Measurements from ENCODE around the gene CNBP.
"Not testable (repeated sequence)": the region's sequence is repeated elsewhere in the genome, so short reads cannot be mapped to it uniquely, and the experiment has no call there.

Gene CNBP

GRCh38 chr3:129183569-129184395 lies at the start of gene CNBP:
CNBP (minus strand) TSS chr3:129183896; CDS start chr3:129171757, 12,139 bp downstream.
- peak; percentile 91 for DNase-seq (ENCODE audit: low spot score)

- DNase-seq (ENCODE audit: low spot score) = no peak
These were observed 47.8 kb upstream of the CNBP start for GRCh38 chr3:129231331-129232119.

GRCh38 chr3:129230311-129231019 lies 46.8 kb upstream of the CNBP start:
- peak; percentile 41 for DNase-seq (ENCODE audit: low spot score)

GRCh38 chr3:129228891-129229585 lies 45.3 kb upstream of the CNBP start:
- no peak for DNase-seq (ENCODE audit: low spot score)

- no peak for DNase-seq (ENCODE audit: low spot score)
These were observed 42.7 kb upstream of the CNBP start for GRCh38 chr3:129226374-129226773.

DNA sequence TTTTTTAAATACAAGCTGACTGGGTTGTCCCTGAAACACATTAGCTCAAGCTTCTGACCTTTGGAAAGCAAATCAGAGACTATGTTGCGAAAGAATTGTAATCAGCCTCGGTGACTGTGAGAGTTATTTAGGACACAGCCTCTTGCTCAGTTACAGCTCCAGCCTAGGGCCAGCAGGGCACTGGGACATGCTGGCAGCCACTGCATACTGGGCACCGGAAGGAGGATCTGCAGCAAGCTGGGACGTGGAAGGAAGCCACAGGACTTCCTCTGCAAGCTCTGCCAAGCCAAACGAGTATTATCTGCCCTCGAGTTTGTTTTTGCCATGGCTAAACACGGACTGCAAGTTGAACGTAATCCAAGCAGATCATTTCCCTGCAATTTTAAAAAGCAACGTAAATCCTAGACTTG lies 41.3 kb upstream of the CNBP start:
- no peak for DNase-seq (ENCODE audit: low spot score)

DNA sequence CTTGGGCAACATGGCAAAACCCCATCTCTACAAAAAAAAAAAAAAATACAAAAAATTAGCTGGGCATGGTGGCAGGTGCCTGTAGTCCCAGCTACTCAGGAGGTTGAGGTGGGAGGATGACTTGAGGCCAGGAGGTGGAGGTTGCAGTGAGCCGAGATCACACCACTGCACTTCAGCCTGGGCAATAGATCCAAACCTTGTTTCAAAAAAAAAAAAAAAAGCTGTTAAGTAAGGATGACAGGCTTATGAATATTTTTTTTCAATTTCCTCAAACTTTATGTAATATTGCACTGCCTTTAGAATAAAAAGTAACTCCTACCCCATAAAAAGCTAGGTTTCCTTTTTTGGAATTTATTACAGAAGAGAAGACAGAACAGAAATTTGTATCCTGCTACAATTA lies 40.7 kb upstream of the CNBP start:
- not testable (repeated sequence) for DNase-seq (ENCODE audit: low spot score)

GRCh38 chr3:129218742-129219141 lies 35.0 kb upstream of the CNBP start:
- no peak for DNase-seq (ENCODE audit: low spot score)

- DNase-seq (ENCODE audit: low spot score) = no peak
These were observed 29.5 kb upstream of the CNBP start for GRCh38 chr3:129213238-129213637.

DNA sequence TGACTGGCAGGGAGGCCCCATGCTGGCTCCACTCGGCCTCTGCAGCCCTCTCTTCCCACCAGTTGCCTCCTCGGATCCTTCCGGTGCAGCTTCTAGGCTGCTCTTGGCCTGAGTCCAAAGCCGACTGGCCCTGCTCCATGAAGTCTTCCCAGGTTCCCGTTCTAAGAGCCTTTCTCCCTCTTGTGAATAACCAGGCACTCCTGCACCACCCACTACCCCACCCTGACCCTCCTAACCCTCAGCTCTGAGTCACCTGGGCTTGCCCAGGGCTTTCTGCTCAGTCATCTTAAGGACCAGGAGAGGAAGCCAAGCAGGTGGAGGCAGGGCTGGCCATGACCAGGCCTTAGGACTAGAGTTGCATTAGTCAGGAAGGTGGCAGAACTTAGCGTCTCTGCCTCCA lies 28.1 kb upstream of the CNBP start:
- peak; percentile 27 for DNase-seq (ENCODE audit: low spot score)

GRCh38 chr3:129211345-129211744 lies 27.6 kb upstream of the CNBP start:
- no peak for DNase-seq (ENCODE audit: low spot score)

GRCh38 chr3:129207479-129207878 lies 23.8 kb upstream of the CNBP start:
- no peak for DNase-seq (ENCODE audit: low spot score)

DNA sequence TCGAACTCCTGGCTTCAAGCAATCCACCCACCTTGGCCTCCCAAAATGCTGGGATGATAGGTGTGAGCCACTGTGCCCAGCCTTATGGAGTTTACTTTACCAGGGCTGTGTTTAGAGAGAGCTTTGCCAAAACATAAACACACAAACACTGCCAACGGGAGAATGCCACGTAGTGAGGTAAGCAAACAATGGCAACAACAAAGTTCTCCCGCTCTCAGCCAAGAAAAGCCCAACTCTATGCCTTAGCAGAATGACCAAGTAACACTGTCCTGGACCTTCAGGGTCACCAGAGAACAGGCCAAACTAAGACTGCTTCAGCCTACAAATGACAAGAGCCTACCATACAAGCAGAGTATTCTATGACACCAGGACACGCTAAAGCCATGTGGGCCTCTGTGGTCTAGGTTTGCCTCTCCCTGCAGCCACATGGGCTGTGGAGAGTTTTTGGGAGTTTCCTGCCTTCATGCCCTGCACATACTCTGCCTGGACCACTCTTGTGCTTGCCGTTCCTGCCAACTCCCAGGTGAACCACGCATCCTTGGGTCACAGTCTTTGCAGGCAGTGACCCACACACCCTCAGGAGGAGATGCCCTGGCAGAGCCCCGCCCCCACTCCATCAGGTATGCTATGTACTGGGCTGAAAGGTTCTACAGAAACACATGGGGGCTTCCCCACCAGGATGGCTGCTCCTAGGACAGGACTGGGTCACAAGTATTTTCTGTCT lies 21.6 kb upstream of the CNBP start:
- no peak for DNase-seq (ENCODE audit: low spot score)

GRCh38 chr3:129204473-129204872 lies 20.8 kb upstream of the CNBP start:
- DNase-seq (ENCODE audit: low spot score) = no peak

DNA sequence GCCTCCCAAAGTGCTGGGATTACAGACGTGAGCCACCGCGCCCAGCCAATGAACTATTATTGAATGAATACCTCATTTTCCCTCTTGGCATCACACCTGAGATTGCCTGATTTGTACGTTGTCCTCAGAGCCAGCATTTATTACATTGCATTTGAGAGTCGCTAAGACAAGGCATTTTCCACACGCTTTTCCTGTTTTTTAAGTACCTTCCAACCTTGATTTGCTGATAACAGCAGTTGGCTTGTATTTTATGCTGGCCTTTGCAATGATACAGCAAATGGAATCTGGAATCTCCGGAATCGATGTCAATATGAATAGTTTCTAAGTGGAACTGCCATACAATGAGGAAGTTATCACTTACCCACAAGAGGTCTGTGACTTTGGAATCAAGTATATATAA lies 15.7 kb upstream of the CNBP start:
- no peak for DNase-seq (ENCODE audit: low spot score)

DNA sequence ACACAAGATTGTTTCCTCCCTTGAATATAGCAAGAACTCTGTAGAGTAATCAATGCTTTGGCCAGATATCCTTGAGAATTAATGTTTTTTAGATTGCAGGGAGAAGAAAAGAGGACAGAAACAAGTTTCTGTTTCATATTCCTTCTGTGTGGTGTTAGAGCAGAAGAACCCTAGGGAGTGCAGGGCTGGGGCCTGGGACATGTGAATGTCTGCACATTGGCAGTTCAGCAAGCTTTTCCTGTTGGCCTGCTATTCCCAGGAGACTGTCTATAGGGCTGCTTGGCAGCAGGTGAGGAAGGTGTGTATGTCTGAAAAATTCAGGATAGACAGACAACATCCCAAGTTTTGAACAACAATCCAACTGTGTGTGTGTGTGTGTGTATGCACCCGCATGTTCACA lies 13.6 kb upstream of the CNBP start:
- no peak for DNase-seq (ENCODE audit: low spot score)

DNA sequence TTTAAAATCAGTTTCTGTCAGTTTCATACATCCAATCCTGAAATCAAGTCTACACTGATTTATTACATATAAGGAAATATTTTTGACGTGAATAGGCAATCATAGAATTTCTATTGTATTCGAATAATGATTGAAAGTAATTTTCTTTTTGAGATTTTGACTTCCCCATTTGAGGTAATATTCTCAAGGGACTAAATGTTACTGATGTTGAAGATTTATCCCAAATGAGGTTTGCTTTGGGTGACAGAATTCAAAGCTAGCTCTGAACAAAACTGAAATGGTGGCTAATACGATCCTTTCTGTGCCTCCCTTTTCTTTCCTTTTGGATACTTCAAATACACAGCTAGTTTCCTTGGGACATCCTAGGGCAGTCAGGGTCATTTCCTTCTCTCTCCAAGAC lies 12.9 kb upstream of the CNBP start:
- no peak for DNase-seq (ENCODE audit: low spot score)

GRCh38 chr3:129195731-129196256 lies 12.1 kb upstream of the CNBP start:
- DNase-seq (ENCODE audit: low spot score) = no peak

DNA sequence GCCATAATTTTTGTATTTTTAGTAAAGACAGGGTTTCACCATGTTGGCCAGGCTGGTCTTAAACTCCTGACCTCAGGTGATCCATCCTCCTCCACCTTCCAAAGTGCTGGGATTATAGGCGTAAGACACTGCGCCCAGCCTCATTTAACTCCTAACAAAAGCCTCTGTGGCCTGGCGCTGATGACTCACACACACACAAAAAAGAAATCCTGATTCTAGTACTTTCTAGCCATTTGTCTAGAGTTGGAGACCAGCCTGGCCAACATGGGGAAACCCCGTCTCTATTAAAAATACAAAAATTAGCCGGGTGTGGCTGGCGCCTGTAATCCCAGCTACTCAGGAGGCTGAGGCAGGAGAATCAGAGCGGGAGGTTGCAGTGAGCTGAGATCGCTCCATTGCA lies 6.1 kb upstream of the CNBP start:
- not testable (repeated sequence) for DNase-seq (ENCODE audit: low spot score)

GRCh38 chr3:129187857-129188256 lies 4.2 kb upstream of the CNBP start:
- DNase-seq (ENCODE audit: low spot score) = no peak

DNA sequence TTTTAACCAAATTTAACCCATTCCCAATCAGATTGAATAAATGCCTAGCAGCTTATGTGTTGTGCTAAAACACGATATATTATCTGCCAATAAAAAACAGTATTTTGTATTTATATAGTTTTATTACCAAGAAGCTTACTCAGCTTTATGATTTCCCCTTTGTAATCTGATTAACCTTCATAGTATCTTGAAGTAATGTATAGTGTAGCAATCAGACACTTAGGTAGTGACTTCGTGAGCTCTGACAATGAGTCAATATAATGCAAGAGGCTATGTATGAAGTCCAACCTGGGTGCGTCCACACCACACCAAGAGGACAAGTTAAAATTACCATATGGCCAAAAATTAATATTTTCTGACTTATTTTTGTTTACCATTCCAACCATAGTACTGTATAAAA lies 2.1 kb upstream of the CNBP start:
- DNase-seq (ENCODE audit: low spot score) = no peak

Data from hematopoietic multipotent progenitor cell treated with erythropoietin and hydrocortisone succinate and interleukin-3 and kit ligand, for 17 days (in vitro differentiated cells).